Skeletal muscle tissue (tissue), 4 donors: ENCODE results near the gene TMC1. TPM values are rescaled to one million over a fixed set of nuclear protein-coding genes. Genes with fewer than 3 reads are reported as not detected.

ENCODE experiments used
- H3K27ac ChIP-seq: one replicate; pipeline ENCODE4 v1.7.0; 2013; ENCODE audit warnings: mild to moderate bottlenecking, low read depth, low read length, inconsistent platforms
- H3K27me3 ChIP-seq, 3 donors: one replicate each; pipeline ENCODE4 v1.7.0; 2013; ENCODE audit warnings: low read length in 3 of 3; ENCODE audit not compliant: control insufficient read depth in 3 of 3, insufficient read depth in 3 of 3
- H3K36me3 ChIP-seq, 3 donors: one replicate each; pipeline ENCODE4 v1.7.0; 2013; ENCODE audit warnings: low read length in 3 of 3; ENCODE audit not compliant: control insufficient read depth in 3 of 3, insufficient read depth in 3 of 3
- H3K4me1 ChIP-seq, 3 donors: one replicate each; pipeline ENCODE4 v1.7.0; 2013; ENCODE audit warnings: low read length in 3 of 3, mild to moderate bottlenecking in 3 of 3; ENCODE audit not compliant: control insufficient read depth in 3 of 3, insufficient read depth in 3 of 3
- H3K4me3 ChIP-seq, 3 donors: one replicate each; pipeline ENCODE4 v1.7.0; 2013; ENCODE audit warnings: low read length in 3 of 3
- H3K9ac ChIP-seq, 3 donors: one replicate each; pipeline ENCODE4 v1.7.0; 2013; ENCODE audit warnings: low read length in 3 of 3, mild to moderate bottlenecking in 3 of 3, moderate library complexity in 2 of 3, low read depth in 1 of 3
- H3K9me3 ChIP-seq, 3 donors: one replicate each; pipeline ENCODE4 v1.7.0; 2013; ENCODE audit warnings: low read length in 3 of 3; ENCODE audit not compliant: control insufficient read depth in 3 of 3
- total RNA-seq: library from RNA; depleted of rRNA; stranded (reverse); fragments of >200 nt; gene quantifications from one replicate; pipeline ENCODE4 v1.2.3, GENCODE V29; 2014
- donor health status: Osteomylitis.

TMC1 gene
- total RNA-seq, 1 donor from 2014 or later: 0.52 TPM

DNA sequence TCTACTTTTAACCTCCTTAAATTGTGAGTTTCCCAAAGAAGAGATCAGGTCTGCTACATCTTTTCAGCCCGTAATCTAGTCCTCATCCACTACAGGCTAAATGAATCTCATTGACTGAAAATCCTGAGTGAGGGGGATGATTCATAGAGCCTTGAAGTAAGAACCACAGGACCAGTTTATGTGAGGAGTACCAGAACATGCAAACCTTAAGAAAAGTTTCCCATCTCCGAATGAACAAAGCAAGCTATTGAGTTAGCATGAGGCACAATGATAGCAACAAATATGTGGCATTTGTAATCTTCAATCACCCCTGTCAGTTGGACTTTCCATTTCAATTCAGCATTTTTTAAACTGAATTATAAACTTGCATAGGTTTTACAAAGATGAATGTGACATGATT is 234.4 kb downstream of the TMC1 start:
- H3K27ac ChIP-seq: no peak overlapping the region
- H3K9ac ChIP-seq: no peak overlapping the region
- H3K9me3 ChIP-seq: no peaks in the 10 kb centered on the region
- H3K36me3 ChIP-seq: no peaks in the 10 kb centered on the region
- no peaks in the 10 kb centered on the region for H3K27me3 ChIP-seq
- no peak overlapping the region for H3K4me3 ChIP-seq
- no peaks in the 10 kb centered on the region for H3K4me1 ChIP-seq

DNA sequence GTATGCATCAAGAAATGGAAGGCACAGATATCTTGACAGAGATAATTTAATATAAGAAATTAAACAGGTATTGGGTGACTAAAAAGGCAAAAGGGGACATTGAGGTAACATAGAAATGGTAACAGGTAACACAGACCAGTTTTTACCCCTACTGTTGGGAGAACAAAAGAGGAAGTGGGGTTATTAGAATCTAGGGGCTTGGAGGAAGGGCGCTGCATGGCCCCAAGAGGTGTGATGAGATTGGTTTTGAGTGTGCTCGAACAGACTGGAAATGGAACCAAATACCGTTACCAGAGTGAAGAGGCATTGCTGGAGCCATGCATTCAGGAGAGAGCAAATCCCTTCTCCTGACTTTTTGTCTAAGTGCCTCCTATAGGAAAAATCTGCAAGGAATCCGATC is 237.5 kb downstream of the TMC1 start:
- H3K9me3 ChIP-seq: no peaks in the 10 kb centered on the region
- H3K4me1 ChIP-seq: no peaks in the 10 kb centered on the region
- H3K36me3 ChIP-seq: no peaks in the 10 kb centered on the region
- H3K27ac ChIP-seq: no peak overlapping the region
- no peak overlapping the region for H3K9ac ChIP-seq
- no peak overlapping the region for H3K4me3 ChIP-seq
- no peaks in the 10 kb centered on the region for H3K27me3 ChIP-seq

DNA sequence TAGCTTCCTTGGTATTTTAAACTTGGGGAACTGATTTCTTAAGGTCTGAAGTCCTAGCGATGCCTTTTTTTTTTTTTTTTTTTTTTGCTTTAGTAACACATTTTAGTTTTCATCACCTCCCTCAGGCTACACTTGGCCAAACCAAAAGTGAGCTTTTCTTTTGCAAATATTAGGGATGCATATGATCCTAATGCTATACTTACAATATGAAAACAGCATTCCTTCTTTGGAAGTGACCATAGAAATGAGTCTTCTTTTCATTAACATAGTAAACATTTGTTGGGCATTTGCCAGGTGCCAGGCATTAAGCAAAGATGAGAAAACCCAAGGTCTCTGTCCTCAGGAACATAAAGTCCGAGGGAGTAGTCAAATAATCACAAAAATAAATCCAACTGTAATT is 241.6 kb downstream of the TMC1 start:
- H3K27ac ChIP-seq: no peak overlapping the region
- H3K36me3 ChIP-seq: no peaks in the 10 kb centered on the region
- no peak overlapping the region for H3K9ac ChIP-seq
- H3K4me1 ChIP-seq: no peaks in the 10 kb centered on the region
- no peaks in the 10 kb centered on the region for H3K9me3 ChIP-seq
- H3K27me3 ChIP-seq: no peaks in the 10 kb centered on the region
- H3K4me3 ChIP-seq: no peak overlapping the region

DNA sequence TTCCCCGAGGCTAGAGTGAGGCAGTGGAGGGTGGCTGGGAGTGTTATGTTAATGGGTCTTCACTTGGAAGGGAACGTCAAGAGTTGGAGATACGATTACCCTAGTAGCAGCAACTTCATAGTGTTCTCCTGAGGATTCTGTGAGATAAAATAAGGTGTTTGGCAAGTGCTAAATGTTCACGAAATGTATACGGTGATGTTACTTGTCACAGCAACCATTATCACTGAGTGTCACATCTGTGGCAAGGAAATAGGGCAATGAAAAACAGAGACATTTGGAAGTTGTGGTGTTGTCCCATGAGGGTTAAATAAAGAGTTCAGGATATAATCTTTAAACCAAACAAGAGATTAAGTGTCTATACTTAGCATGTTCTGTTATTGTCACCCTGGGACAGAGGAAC is 248.1 kb downstream of the TMC1 start:
- Histone ChIP-seq H3K4me3 (no peak overlapping the region), H3K9me3 (no peaks in the 10 kb centered on the region), H3K4me1 (no peaks in the 10 kb centered on the region), H3K36me3 (no peaks in the 10 kb centered on the region), H3K27ac (no peak overlapping the region), H3K9ac (no peak overlapping the region), H3K27me3 (no peaks in the 10 kb centered on the region)

DNA sequence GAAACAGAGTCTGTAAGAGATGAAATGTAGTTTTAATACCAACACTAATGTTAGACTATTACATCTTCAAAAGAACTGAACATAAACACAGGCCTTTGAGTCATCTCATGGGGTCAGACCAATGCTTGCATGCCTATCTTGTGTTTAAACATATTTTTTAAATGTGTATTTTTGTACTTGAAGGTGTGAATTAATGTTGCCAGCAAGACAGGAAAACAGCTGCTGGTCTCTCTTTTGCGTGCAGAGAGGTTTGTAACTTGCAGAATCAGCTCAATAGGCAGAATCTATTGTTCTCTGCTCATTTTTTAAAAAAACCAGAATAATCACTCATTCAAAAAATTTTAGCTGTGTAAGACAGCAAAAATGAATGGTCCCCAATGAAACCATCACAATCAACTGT is 251.3 kb downstream of the TMC1 start:
- no peak overlapping the region for H3K27ac ChIP-seq
- H3K4me3 ChIP-seq: no peak overlapping the region
- H3K27me3 ChIP-seq: no peaks in the 10 kb centered on the region
- no peaks in the 10 kb centered on the region for H3K36me3 ChIP-seq
- H3K9me3 ChIP-seq: no peaks in the 10 kb centered on the region
- H3K4me1 ChIP-seq: no peaks in the 10 kb centered on the region
- no peak overlapping the region for H3K9ac ChIP-seq

DNA sequence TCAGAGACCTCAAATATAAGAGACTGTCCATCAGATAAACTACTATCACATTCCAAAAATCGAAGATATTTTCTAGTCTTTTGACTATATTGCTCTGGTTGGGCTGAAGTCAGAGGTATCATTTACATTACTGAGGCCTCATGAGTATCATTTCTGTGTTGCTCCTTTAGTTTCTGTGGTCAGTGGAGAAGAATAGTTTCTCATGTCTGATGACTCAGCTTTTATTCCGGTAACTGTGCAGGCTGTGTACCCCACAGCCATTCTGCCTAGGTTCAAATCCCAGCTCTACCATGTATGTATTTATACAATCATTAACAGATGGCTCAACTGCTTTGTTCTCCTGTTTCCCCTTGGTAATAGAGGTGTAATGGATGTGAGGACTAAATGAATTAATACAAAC is 252.2 kb downstream of the TMC1 start:
- Histone ChIP-seq H3K4me1 (no peaks in the 10 kb centered on the region), H3K27ac (no peak overlapping the region), H3K27me3 (no peaks in the 10 kb centered on the region), H3K36me3 (no peaks in the 10 kb centered on the region), H3K9ac (no peak overlapping the region), H3K9me3 (no peaks in the 10 kb centered on the region), H3K4me3 (no peak overlapping the region)

DNA sequence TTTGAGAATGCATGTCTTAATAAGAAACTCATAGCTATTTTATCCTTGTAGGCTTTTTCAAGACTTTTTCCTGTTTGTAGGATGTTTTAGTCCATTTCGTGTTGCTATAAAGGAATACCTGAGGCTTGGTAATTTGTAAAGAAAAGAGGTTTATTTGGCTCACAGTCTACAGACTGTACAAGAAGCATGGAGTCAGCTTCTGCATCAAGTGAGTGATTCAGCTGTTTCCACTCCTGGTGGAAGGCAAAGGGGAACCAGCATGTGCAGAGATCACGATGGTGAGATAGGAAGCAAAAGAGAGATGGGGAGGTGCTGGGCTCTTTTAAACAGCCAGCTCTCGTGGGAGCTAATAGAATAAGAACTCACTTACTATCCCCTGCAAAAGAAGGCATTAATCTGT is 254.2 kb downstream of the TMC1 start:
- H3K9me3 ChIP-seq: no peaks in the 10 kb centered on the region
- H3K4me1 ChIP-seq: no peaks in the 10 kb centered on the region
- H3K36me3 ChIP-seq: no peaks in the 10 kb centered on the region
- H3K27ac ChIP-seq: no peak overlapping the region
- no peaks in the 10 kb centered on the region for H3K27me3 ChIP-seq
- H3K4me3 ChIP-seq: no peak overlapping the region
- H3K9ac ChIP-seq: no peak overlapping the region

DNA sequence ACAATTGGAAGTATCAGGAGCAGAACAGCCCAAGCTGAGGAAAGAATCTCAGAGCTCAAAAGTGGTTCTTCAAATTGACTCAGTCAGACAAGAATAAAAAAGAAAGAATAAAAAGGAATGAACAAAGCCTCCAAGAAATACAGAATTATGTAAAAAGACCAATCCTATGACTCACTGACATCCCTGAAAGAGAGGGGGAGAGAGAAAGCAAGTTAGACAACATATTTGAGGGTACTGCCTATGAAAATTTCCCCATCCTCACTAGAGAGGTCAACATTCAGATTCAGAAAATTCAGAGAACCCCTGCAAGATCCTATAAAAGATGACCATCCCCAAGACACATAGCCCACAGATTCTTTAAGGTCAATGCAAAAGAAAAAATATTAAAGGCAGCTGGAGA is 258.2 kb downstream of the TMC1 start:
- H3K36me3 ChIP-seq: no peaks in the 10 kb centered on the region

DNA sequence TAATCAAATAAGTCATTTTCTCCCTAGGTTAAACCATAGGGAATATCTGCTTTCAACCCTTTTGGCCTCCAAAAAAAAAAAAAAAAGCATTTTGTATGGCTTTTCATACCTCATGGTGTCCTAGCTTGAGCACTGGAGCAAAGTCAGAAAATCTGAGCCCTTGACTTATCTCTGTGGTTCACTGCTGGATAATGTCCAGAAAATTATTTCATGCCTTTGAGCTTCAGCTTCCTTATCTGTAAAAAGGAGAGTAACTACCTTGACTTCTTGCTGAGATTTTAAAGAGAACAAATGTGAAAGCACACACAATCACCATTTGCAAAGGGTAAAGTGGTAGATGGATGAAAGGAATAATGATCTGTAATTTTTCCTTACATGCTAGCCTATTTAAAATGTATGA is 265.5 kb downstream of the TMC1 start:
- no peaks in the 10 kb centered on the region for H3K27me3 ChIP-seq
- no peaks in the 10 kb centered on the region for H3K4me1 ChIP-seq
- no peak overlapping the region for H3K4me3 ChIP-seq
- no peak overlapping the region for H3K9ac ChIP-seq
- H3K36me3 ChIP-seq: no peaks in the 10 kb centered on the region
- no peak overlapping the region for H3K27ac ChIP-seq
- H3K9me3 ChIP-seq: no peaks in the 10 kb centered on the region

More for the DNA sequence above, 258.2 kb downstream of the TMC1 start:
- no peaks in the 10 kb centered on the region for H3K9me3 ChIP-seq
- H3K4me1 ChIP-seq: no peaks in the 10 kb centered on the region
- no peak overlapping the region for H3K4me3 ChIP-seq
- H3K9ac ChIP-seq: no peak overlapping the region
- H3K27ac ChIP-seq: no peak overlapping the region
- no peaks in the 10 kb centered on the region for H3K27me3 ChIP-seq

DNA sequence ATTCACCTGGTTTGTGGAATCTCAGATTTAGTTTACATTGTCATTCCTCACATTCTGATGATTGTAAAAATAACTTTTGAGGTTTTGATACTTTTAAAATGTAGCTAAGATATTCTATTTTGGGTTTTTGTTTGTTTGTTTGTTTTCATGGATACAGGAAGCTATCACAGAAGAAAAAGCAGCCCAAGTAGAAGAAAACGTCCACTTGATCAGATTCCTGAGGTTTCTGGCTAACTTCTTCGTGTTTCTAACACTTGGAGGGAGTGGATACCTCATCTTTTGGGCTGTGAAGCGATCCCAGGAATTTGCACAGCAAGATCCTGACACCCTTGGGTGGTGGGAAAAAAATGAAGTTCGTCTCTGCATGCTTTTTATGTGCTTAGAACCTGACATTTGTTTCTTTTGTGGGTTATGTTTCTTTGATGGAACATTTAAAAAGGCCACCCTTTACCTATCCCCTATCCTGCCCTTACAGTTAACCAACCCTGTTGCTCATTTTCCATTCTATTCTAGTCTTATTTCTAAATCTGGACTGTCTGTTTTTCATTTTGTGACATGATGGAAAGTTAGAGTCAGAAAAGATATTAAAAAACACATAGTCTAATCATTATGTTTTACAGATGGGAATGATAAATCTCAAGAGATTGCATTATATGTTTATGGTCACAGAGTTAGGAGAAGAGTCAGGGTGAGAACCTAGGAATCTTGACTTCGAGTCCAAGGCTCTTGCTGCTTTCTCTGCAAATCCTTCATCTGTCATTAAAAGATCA is 267.7 kb downstream of the TMC1 start:
- H3K9ac ChIP-seq: no peak overlapping the region
- H3K27ac ChIP-seq: no peak overlapping the region
- no peaks in the 10 kb centered on the region for H3K27me3 ChIP-seq
- H3K36me3 ChIP-seq: no peaks in the 10 kb centered on the region
- H3K4me1 ChIP-seq: no peaks in the 10 kb centered on the region
- H3K4me3 ChIP-seq: no peak overlapping the region
- H3K9me3 ChIP-seq: no peaks in the 10 kb centered on the region
